NCI-H748 (cell line): ENCODE results near the gene ZBTB33.

Source experiments
- DNase-seq: peaks from one replicate; lab custom pipeline; 2025; ENCODE audit not compliant: unreplicated experiment; lab: John Stamatoyannopoulos, UW

The ZBTB33 gene, protein sequence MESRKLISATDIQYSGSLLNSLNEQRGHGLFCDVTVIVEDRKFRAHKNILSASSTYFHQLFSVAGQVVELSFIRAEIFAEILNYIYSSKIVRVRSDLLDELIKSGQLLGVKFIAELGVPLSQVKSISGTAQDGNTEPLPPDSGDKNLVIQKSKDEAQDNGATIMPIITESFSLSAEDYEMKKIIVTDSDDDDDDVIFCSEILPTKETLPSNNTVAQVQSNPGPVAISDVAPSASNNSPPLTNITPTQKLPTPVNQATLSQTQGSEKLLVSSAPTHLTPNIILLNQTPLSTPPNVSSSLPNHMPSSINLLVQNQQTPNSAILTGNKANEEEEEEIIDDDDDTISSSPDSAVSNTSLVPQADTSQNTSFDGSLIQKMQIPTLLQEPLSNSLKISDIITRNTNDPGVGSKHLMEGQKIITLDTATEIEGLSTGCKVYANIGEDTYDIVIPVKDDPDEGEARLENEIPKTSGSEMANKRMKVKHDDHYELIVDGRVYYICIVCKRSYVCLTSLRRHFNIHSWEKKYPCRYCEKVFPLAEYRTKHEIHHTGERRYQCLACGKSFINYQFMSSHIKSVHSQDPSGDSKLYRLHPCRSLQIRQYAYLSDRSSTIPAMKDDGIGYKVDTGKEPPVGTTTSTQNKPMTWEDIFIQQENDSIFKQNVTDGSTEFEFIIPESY

GRCh38 chrX:120250522-120251271, at the start of gene ZBTB33:
Gene ZBTB33 (plus strand): TSS chrX:120250812. CDS start chrX:120253416, 2,604 bp downstream.
- DNase-seq = peak; percentile 98

- DNase-seq = no peak
Observed at GRCh38 chrX:120200851-120201250, 49.8 kb upstream of the ZBTB33 start.

- DNase-seq = no peak
Observed at GRCh38 chrX:120205816-120206753, 44.5 kb upstream of the ZBTB33 start.

GRCh38 chrX:120207009-120207605, 43.5 kb upstream of the ZBTB33 start:
- no peak for DNase-seq

- DNase-seq = peak; percentile 68
Observed at GRCh38 chrX:120213438-120214265, 37.0 kb upstream of the ZBTB33 start.

DNA sequence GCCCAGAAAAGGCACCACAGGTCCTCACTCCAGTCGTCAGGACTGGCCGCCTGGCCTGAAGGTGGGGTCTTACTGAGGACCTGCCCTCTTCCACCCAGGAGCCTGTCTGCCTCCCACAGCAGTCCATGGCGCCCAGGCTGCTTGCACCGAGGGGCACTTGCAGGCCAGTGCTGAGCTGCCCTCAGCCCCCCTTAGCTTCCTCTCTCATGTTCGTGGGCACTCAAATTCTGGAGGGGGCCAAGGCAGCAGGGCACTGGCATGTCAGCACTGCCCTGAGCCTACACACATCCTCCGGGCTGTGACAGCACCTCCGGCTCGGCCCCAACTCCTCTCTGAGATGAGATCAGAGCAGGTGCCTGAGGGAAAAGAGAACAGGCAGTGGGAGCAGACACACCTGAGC, 27.2 kb upstream of the ZBTB33 start:
- DNase-seq = no peak

- DNase-seq = no peak
Observed at GRCh38 chrX:120224388-120224787, 26.2 kb upstream of the ZBTB33 start.

DNA sequence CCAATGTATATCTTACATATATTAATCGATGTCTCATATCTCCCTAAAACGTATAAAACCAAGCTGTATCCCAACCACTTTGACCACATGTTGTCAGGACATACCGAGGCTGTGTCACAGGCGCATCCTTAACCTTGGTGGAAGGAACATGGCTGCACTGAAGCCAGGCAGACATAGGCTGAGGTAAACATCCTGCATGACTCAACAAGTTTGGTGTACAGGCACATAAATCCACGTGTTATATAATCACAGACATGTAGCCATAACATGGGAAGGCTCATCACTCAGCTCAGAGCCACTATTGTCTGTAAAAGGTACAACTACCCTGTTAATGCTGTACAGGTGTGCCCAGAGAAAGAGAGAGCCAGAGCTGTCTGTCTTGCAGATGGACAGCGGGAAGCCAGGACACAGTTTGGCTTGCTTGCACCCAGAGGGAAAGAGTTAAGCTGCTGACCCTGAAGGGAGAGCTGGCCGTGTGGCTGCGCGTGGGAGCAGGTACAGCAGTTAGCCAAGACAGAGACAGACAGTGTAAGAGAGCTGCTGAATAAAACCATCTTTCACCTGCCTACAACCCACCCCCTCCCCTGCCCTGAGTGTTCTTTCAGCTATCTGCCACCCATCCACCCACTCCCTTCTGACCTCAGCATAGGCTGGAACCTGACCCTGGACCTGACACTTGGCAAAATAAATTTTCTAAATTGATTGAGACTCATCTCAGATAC, 22.3 kb upstream of the ZBTB33 start:
- no peak for DNase-seq

GRCh38 chrX:120235284-120235683, 15.3 kb upstream of the ZBTB33 start:
- no peak for DNase-seq

DNA sequence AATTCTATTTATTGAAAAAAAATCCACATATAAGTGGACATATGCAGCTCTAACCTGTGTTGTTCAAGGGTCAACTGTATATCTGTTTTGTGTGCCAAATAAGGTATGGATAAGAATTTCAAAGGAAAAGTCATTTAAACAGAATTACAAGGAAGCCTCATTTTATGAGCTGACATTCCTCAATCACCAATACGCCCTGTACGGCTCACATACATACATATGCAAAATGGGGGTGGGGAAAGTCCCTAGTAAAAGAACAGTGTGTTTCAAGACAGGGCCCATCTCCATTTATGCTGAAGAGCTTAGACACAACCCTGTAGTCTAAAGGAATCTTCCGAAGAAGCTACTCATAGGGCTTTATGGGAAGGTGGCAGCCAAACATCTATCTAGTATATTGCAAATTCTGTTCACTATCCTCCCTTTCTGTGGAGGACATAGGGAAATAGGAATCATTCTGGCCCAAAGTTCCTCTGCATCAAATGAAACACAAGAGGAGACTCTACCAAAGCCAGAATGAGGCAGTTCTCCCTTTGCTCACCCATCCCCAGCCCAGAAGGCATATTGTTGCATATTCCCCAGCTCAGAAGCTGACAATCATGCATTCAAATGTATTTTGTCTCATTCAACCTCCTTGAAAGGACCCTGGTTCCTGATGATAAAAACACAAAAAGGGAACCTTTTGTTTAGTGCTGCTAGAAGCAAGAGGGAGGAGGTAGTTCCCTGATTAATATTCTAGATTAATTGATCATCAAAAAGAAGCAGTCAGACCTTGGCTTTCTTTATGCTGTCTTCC, 13.7 kb upstream of the ZBTB33 start:
- no peak for DNase-seq

DNA sequence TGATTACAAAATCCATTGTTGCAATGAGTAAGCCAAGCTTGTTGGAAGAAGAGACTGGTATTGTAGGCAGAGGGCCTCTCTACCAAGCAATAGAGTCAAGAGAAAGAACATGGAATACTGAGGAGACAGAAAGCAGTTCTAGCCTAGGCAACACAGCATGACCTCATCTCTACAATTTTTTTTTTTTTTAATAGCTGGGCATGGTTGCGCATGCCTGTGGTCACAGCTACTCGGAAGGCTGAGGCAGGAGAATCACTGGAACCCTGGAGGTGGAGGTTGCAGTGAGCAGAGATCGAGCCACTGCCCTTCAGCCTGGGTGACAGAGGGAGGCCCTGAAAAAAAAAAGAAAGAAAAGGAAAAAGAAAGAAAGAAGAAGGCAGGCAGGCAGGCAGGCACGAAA, 11.7 kb upstream of the ZBTB33 start:
- DNase-seq = no peak

GRCh38 chrX:120242813-120243212, 7.8 kb upstream of the ZBTB33 start:
- no peak for DNase-seq

DNA sequence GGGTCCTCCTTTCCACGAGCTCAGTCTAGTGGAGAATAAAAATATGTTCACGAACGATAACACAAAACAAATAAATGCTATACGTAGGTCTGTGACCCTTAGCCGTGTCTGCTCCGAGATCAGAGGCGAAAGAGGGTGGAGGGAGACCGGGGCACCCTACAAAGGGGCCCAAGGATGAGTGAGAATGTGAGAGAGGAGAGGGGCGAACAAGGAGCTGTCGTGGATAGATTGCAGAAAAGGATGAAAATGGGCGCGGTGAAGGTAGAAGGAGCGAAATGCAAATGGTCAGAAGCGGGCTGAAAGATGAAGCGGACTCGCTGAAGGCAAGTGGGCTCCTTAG, 6.2 kb upstream of the ZBTB33 start:
- DNase-seq = no peak

GRCh38 chrX:120244735-120245498, 5.7 kb upstream of the ZBTB33 start:
- DNase-seq = peak; percentile 92

- DNase-seq = peak; percentile 57
Observed at GRCh38 chrX:120251471-120252011, 929 bp downstream of the ZBTB33 start.

GRCh38 chrX:120253784-120254183, 3.2 kb downstream of the ZBTB33 start:
- no peak for DNase-seq

DNA sequence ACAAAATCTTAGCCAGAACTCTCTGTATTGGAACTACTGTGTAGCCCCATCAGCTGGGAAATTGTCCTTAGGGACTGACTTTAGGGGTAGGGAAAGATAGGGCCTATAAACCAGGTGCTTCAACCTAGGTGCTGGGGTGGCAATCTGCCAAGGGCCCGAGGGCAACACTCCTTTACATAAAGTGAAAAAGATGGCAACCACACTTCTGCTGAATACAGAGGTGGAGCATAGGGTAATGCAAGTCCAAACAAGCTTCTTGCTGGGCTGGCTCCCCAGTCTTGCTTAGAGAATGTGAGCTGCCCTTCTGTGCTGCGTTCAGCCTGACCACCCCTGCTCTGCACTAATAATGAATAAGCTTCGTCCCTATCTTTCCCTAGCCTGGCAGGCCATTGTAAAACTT, 9.8 kb downstream of the ZBTB33 start:
- DNase-seq = peak; percentile 32
